Measurements from ENCODE around the gene JARID2. TPM values are rescaled to one million over a fixed set of nuclear protein-coding genes. Genes with fewer than 3 reads are reported as not detected.
A peak's percentile ranks its signal among the peaks of the same experiment; 100 is the strongest.

JARID2 gene
- total RNA-seq, 3 donors from 2014 or later, result 10.5 to 13.9 (median 11.5) TPM

DNA sequence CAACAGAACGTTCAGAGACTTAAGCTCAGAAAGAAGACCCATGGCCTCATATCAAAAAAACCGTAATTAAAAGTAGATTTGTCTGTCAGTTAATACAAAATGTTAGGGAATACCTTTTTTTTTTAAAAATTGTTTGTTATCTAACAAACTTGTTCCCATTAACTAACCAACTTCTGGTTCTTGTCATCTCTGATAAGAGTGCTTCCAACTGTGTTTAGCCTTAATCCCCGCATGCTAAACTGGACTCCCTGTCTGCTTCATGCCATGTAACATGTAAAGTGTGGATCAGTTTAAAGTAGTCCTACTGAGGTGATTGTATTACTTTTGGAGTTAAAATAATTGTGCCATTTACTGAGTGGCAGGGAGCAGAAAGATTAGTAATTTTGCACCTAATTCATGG, 6.3 kb downstream of the JARID2 start:
- TF ChIP-seq POLR2AphosphoS5 (IDR thresholded peaks at IDR 0.05), result no peak
- TF ChIP-seq, protein P1, sequence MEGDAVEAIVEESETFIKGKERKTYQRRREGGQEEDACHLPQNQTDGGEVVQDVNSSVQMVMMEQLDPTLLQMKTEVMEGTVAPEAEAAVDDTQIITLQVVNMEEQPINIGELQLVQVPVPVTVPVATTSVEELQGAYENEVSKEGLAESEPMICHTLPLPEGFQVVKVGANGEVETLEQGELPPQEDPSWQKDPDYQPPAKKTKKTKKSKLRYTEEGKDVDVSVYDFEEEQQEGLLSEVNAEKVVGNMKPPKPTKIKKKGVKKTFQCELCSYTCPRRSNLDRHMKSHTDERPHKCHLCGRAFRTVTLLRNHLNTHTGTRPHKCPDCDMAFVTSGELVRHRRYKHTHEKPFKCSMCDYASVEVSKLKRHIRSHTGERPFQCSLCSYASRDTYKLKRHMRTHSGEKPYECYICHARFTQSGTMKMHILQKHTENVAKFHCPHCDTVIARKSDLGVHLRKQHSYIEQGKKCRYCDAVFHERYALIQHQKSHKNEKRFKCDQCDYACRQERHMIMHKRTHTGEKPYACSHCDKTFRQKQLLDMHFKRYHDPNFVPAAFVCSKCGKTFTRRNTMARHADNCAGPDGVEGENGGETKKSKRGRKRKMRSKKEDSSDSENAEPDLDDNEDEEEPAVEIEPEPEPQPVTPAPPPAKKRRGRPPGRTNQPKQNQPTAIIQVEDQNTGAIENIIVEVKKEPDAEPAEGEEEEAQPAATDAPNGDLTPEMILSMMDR (IDR thresholded peaks at IDR 0.05), result no peak
- no peak for TF ChIP-seq POLR2A (IDR thresholded peaks at IDR 0.05)
- H3K27ac ChIP-seq, result no peak overlapping the region
- H3K9me3 ChIP-seq, result no peaks in the 10 kb centered on the region
- DNase-seq (ENCODE audit: low spot score in 2 of 2), result no peak
- no peak overlapping the region for H3K4me3 ChIP-seq
- no peaks in the 10 kb centered on the region for H3K36me3 ChIP-seq
- no peaks in the 10 kb centered on the region for H3K27me3 ChIP-seq
- peaks cover 0 to 3% of the 10 kb centered on the region in 2 donors for H3K4me1 ChIP-seq
- intact Hi-C loops (cut with DNase I; ENCODE audit: low total_unique reads), result no loop called here

DNA sequence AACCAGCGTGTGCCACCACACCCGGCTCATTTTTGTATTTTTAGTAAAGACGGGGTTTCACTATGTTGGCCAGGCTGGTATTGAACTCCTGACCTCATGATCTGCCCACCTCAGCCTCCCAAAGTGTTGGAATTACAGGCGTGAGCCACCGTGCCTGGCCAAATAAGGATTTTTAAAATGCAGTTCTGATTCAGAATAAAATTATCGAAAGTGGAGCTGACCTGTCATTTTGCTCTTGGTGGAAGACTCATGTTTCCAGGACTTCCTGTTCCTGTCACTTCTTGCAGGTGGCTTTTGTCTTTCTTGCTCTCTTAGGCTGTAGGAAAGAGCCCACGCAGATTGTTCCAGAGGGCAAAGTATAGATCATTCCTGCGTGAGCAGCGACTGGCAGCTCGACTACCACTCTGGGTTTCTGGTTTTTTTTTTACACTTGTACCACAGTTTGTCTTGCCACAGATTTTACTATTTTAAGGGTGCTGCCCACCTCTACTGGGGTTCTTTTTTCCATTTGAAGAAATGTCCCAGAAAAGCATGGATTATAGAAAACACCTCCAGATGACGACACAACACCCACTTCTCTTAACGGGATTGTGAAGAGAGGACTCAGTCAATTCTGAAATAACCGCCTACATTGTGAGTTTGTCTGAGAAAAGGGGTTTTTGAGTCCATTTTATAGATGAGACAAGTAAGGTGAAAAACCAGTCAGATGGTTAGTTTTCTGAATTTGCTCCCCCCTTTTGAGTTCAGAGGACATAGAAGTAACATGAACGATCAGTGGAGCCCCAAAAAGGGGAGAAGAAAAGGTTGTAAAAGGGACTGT, 7.5 kb downstream of the JARID2 start:
- intact Hi-C loops (cut with DNase I; ENCODE audit: low total_unique reads), result no loop called here
- Histone ChIP-seq H3K4me1 (peaks cover 0 to 3% of the 10 kb centered on the region in 2 donors), H3K4me3 (no peak overlapping the region), H3K27me3 (no peaks in the 10 kb centered on the region), H3K27ac (no peak overlapping the region), H3K9me3 (no peaks in the 10 kb centered on the region), H3K36me3 (no peaks in the 10 kb centered on the region)
- TF ChIP-seq POLR2AphosphoS5 (IDR thresholded peaks at IDR 0.05) (no peak), POLR2A (IDR thresholded peaks at IDR 0.05) (no peak)
- TF ChIP-seq, protein P1 (IDR thresholded peaks at IDR 0.05), result no peak
- no peak for DNase-seq (ENCODE audit: low spot score in 2 of 2)

DNA sequence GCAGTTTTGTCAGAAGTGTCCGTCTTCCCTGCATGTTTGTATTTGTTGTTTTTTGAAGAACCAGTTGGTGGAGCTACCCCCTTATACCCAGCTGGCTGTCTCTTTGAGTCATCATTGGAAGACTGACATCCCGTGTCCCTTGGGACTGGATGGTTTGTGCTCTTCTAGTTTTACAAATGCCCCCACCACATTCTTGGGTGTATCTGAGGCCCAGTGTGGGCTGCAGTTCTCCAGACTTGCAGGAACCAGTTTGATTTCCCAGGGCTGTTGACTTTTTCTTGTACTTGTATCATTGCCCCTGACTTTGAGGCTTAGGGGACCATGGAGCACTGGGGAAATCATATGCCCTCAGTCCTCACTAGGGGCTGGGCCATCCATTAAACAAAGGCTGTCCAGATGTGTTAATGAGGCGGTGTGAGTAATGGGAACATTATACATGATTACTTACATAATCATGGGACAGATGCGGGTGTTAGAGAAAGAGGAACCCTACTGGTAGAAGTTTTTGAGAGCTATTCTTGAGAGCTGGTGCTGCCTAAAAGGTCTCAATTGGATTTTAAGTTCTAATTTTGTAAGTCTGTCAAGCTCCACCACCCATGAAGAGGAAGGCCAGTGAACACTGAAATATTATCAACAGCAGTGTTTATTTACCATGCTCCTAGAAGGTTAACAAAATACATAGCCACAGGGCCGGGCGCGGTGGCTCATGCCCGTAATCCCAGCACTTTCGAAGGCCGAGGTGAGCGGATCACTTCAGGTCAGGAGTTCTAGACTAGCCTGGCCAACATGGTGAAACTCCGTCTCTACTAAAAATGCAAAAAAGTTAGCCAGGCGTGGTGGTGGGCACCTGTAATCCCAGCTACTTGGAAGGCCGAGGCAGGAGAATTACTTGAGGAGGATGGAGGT, 8.5 kb downstream of the JARID2 start:
- intact Hi-C loops (cut with DNase I; ENCODE audit: low total_unique reads), result no loop called here

DNA sequence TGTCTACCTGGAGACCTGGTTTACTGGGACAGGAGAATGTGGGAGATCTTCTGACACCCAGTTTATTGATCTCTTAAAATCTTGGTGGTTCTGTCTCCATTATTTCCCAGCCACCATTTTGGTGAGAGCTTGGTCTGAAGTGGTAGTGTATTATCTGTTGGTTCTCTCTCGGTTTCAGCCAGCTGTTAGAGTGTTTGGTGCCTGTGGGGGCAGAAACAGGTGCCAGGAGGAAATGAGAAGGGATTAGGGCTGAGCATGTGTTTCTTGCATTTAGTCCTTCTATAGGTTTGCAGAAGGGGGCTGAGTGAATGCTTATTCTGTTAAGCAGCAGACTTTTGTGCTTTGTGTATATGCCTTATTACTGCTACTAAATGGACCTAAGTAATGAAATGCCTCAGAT, 9.6 kb downstream of the JARID2 start:
- intact Hi-C loops (cut with DNase I; ENCODE audit: low total_unique reads), result loop anchor here (5.0 kb wide), 1 partner anchor 638 kb away; no protein-coding TSS in a partner anchor
- no peaks in the 10 kb centered on the region for H3K27me3 ChIP-seq
- no peak for TF ChIP-seq POLR2AphosphoS5 (IDR thresholded peaks at IDR 0.05)
- TF ChIP-seq POLR2A (IDR thresholded peaks at IDR 0.05), result no peak
- TF ChIP-seq, protein P1 (IDR thresholded peaks at IDR 0.05), result no peak
- DNase-seq (ENCODE audit: low spot score in 2 of 2), result no peak
- H3K4me3 ChIP-seq, result no peak overlapping the region
- no peaks in the 10 kb centered on the region for H3K36me3 ChIP-seq
- peaks cover 0 to 3% of the 10 kb centered on the region in 2 donors for H3K4me1 ChIP-seq
- H3K27ac ChIP-seq, result no peak overlapping the region
- no peaks in the 10 kb centered on the region for H3K9me3 ChIP-seq

More for the DNA sequence above, 8.5 kb downstream of the JARID2 start:
- TF ChIP-seq, protein P1 (IDR thresholded peaks at IDR 0.05), result peak in 1 of 3 donors; percentile 10
- no peak for TF ChIP-seq POLR2A (IDR thresholded peaks at IDR 0.05)
- no peak overlapping the region for H3K27ac ChIP-seq
- no peak overlapping the region for H3K4me3 ChIP-seq
- H3K36me3 ChIP-seq, result no peaks in the 10 kb centered on the region
- no peaks in the 10 kb centered on the region for H3K27me3 ChIP-seq
- H3K9me3 ChIP-seq, result no peaks in the 10 kb centered on the region
- H3K4me1 ChIP-seq, result peaks cover 0 to 3% of the 10 kb centered on the region in 2 donors
- DNase-seq (ENCODE audit: low spot score in 2 of 2), result no peak

Measured in breast epithelium (tissue), 4 donors.